GM19463 (cell line): Measurements from ENCODE around the gene CCDC51.

Experiments
- ATAC-seq: cut with Tn5 transposase; IDR thresholded peaks from one replicate; pipeline ENCODE4 v1.9.1; 2021; ENCODE audit warnings: mild to moderate bottlenecking, moderate library complexity; ENCODE audit not compliant: unreplicated experiment

CCDC51 gene

GRCh38 chr3:48435223-48435595, 4.7 kb downstream of the CCDC51 start:
- no peak for ATAC-seq

- ATAC-seq: no peak
These were observed 5.2 kb downstream of the CCDC51 start for GRCh38 chr3:48434591-48435222.

DNA sequence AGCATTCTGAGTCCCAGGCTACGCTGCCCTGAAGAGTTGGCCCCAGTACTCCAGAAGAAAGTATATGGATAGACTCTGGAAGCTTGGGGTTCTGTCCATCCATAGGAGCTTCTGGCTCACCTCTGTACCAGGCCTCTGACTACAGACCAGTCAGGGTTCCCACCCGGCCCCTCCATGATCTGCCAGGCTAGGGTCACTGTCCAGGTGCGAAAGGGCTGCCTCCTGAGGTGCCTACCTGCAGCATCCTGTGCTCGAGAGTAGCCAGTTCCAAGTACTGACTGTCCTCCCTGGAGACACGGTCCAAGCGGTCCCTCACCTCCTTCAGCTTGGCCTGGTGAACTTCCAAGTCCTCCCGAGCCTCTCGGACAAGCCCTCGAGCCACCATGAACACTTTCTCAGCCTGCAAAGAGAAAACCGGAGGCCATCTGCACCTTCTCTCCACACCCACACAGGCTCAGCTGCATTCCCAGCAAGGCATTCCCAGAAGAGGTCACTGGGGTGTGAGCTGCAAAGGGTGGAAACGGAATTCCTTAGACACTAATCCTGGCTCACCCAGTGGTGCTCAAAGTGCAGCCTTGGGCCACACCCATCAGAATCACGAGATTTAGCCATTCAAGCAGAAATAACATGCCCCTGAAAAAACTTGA, 6.3 kb downstream of the CCDC51 start:
- no peak for ATAC-seq

- no peak for ATAC-seq
These were observed 7.2 kb downstream of the CCDC51 start for GRCh38 chr3:48432411-48433371.

DNA sequence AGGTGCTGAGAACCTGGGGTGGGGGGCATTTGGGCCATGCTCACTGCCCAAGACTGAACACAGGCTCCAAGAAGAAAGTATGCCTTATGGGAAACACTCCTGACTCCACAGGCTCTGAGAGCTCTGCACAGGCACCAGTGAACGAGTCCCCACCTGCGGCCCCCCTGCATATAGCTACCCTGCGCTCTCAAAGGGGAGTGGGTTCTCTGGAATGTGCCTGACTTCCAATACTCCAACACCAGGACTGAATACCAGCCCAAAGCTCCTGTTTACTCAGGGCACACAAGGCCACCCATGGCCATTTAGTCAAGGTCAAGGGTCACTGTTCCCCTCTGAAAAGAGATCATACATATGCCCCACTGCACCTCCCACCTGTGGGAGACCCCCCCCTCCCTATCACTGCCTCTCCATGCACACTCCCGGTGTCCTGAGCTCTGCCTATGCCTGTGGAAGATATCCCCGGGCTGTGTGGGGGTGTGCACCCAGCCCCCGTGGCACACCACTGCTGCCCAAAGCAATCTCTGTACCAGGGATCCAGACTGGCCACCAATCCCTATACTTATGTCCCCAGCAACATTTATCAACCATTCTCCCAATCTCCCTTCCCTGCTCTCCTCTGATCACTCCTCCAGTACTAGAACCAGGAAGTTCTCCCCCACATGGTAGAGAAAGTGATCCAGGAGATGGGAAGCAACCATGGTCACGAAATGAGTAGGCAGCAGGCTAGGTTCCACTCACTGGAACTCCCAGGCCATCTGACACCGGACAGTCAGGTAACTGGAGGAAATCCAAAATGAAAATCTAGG, 8.5 kb downstream of the CCDC51 start:
- no peak for ATAC-seq

- ATAC-seq: no peak
These were observed 9.2 kb downstream of the CCDC51 start for GRCh38 chr3:48430708-48431101.

GRCh38 chr3:48429960-48430707, 9.8 kb downstream of the CCDC51 start, which contains the start of gene PLXNB1:
PLXNB1 (minus strand) TSS chr3:48430086; CDS start chr3:48424611, 5,475 bp downstream.
- no peak for ATAC-seq

- peak; percentile 36 for ATAC-seq
These were observed 10.5 kb downstream of the CCDC51 start for GRCh38 chr3:48429317-48429959.

GRCh38 chr3:48428572-48429316, 11.2 kb downstream of the CCDC51 start:
- ATAC-seq: peak; percentile 31

DNA sequence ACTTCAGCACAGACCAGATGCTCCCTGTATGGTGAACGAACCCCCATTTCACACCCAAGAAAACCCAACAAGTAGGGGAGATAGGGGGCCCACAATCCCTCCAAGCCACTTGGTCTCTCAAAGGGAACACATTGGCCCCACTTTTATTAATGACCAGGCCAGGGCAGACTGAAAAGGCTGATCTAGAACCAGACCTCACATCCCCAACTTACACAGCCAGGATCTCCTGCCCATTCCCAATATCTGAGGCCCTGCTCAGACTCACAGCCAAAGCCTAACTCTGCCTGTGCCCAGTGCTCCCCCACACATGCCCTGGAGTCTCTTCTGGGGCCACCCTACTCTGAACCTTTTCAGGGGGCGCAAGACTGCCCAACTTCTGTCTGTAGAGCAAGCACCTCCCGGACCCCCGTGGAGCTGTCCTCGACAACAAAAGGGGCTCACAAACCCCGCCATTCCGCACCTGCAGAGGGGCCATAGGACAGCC, 11.8 kb downstream of the CCDC51 start:
- ATAC-seq: no peak

DNA sequence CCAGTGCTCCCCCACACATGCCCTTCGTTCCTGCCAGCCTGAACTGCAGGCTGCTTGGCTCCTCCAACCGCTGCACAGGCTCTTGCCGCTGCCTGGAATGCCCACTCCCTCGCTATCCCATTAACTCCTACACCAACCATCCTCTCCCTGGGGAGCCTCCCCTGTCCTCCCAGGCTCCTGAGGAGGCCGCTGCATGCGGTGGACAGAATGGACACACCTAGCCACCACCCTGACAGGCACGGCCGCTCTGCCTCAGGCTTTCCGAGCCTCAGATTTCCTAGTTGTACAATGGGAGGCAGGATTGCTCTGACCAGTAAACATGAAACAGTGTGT, 12.3 kb downstream of the CCDC51 start:
- ATAC-seq: no peak

- no peak for ATAC-seq
These were observed 12.8 kb downstream of the CCDC51 start for GRCh38 chr3:48426944-48427629.

GRCh38 chr3:48426401-48426909, 13.5 kb downstream of the CCDC51 start:
- ATAC-seq: no peak

DNA sequence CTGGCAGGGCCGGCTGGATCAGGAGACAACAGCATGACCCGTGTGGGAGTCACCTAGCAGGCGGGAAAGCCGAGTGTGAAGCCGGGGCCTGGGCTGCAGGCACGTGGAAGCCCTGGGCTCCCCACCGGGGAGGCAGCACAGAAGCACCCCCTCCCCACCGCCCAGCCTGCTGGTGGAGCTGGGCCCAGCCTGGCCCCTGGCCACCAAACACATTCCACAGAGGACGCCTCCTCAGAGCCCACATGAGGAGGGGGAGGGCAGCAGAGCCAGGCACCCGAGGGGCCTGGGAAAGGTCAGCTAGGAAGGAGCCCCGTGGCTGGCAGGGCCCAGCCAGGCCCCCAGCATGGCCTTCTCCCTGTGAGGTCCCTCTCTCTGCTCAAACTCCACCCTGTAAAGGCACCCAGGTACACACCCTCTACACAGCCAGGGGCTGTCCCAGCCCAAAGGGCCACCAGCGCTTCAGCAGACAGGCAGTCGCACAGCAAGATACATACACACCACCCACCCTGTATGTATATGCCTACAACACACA, 14.6 kb downstream of the CCDC51 start:
- no peak for ATAC-seq

- ATAC-seq: no peak
These were observed 15.8 kb downstream of the CCDC51 start for GRCh38 chr3:48423883-48424695.

DNA sequence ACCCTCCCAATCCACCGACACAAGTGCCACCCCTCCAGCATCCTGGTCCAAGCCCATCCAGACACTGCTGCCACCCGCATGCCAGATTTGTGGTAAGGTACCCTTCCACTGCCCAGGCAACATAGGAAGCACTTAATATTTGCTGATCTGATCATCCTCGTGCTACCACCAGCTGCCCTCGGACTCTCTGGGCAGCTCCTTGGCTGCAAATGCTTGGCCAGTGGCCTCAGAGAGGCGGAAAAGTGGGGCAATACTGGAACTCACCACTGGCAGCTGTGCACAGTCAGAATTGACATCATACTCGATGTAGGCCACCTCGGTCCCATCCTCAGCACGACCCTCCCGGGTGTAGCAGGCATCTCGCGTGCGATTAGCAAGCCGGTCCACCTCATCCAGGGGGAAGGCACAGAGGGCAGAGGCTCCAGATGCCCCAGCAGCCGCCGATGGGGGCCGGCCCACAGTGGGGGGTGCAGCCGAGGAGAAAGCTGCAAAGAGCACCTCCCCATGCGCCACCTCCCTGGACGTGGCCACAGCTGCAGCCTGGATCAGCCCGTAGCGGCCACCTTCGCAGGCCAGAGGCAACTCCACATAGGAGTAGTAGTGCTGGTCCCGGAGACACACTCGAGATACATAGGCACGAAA, 16.6 kb downstream of the CCDC51 start:
- no peak for ATAC-seq
